ENCODE measurements around the gene KRT80.

The KRT80 gene

GRCh38 chr12:52182898-52183543 is 8.8 kb downstream of the KRT80 start:
- TF ChIP-seq POLR2AphosphoS5 (IDR thresholded peaks at IDR 0.05; ENCODE audit: low read depth) (no peak), CTCF (IDR thresholded peaks at IDR 0.05; ENCODE audit: insufficient read depth, low read length) (no peak), SPI1 (IDR thresholded peaks at IDR 0.05; ENCODE audit: borderline replicate concordance, low read depth) (no peak), GABPA (IDR thresholded peaks at IDR 0.05; ENCODE audit: low read depth) (no peak), REST (IDR thresholded peaks at IDR 0.05; ENCODE audit: insufficient replicate concordance, low read depth) (no peak)
- Histone ChIP-seq H3K27me3 (ENCODE audit: insufficient read depth, poor library complexity, severe bottlenecking) (no peaks in the 10 kb centered on the region), H3K4me3 (replicated peaks; ENCODE audit: insufficient read depth, low read length) (no peak overlapping the region), H3K27ac (replicated peaks) (no peak overlapping the region)
- no peak for DNase-seq (ENCODE audit: low read depth in 1 of 2, low spot score in 1 of 2)

GRCh38 chr12:52182384-52182783 is 9.4 kb downstream of the KRT80 start:
- DNase-seq (ENCODE audit: low read depth in 1 of 2, low spot score in 1 of 2): no peak
- Histone ChIP-seq H3K4me3 (replicated peaks; ENCODE audit: insufficient read depth, low read length) (no peak overlapping the region), H3K27me3 (ENCODE audit: insufficient read depth, poor library complexity, severe bottlenecking) (no peaks in the 10 kb centered on the region), H3K27ac (replicated peaks) (no peak overlapping the region)
- TF ChIP-seq SPI1 (IDR thresholded peaks at IDR 0.05; ENCODE audit: borderline replicate concordance, low read depth): no peak
- no peak for TF ChIP-seq CTCF (IDR thresholded peaks at IDR 0.05; ENCODE audit: insufficient read depth, low read length)
- no peak for TF ChIP-seq POLR2AphosphoS5 (IDR thresholded peaks at IDR 0.05; ENCODE audit: low read depth)
- no peak for TF ChIP-seq REST (IDR thresholded peaks at IDR 0.05; ENCODE audit: insufficient replicate concordance, low read depth)
- TF ChIP-seq GABPA (IDR thresholded peaks at IDR 0.05; ENCODE audit: low read depth): no peak

- no peaks in the 10 kb centered on the region for H3K27me3 ChIP-seq (ENCODE audit: insufficient read depth, poor library complexity, severe bottlenecking)
- no peak for TF ChIP-seq GABPA (IDR thresholded peaks at IDR 0.05; ENCODE audit: low read depth)
- no peak for TF ChIP-seq CTCF (IDR thresholded peaks at IDR 0.05; ENCODE audit: insufficient read depth, low read length)
- no peak for TF ChIP-seq POLR2AphosphoS5 (IDR thresholded peaks at IDR 0.05; ENCODE audit: low read depth)
- TF ChIP-seq REST (IDR thresholded peaks at IDR 0.05; ENCODE audit: insufficient replicate concordance, low read depth): no peak
- no peak for TF ChIP-seq SPI1 (IDR thresholded peaks at IDR 0.05; ENCODE audit: borderline replicate concordance, low read depth)
- no peak for DNase-seq (ENCODE audit: low read depth in 1 of 2, low spot score in 1 of 2)
- no peak overlapping the region for H3K27ac ChIP-seq (replicated peaks)
- H3K4me3 ChIP-seq (replicated peaks; ENCODE audit: insufficient read depth, low read length): no peak overlapping the region
Measured at GRCh38 chr12:52181746-52182145, 10.1 kb downstream of the KRT80 start.

Data from HL-60 (cell line).